ENCODE results near the gene AGBL4. TPM values are rescaled to one million over a fixed set of nuclear protein-coding genes. Genes with fewer than 3 reads are reported as not detected.

AGBL4 gene
- total RNA-seq, 3 donors from 2014 or later: 0.46 to 0.57 TPM; not detected in 1

- intact Hi-C loops (cut with DNase I, micrococcal nuclease): no loop called here
- Histone ChIP-seq H3K36me3 (ENCODE audit: low read depth) (no peaks in the 10 kb centered on the region), H3K9me3 (no peaks in the 10 kb centered on the region), H3K4me1 (ENCODE audit: low read depth) (no peaks in the 10 kb centered on the region), H3K4me3 (no peak overlapping the region)
- TF ChIP-seq CTCF (IDR thresholded peaks at IDR 0.05): no peak
- DNase-seq (no peak), ATAC-seq (no peak)
These were observed 798.3 kb downstream of the AGBL4 start for GRCh38 chr1:49225464-49225863.

GRCh38 chr1:49213301-49213700, 810.5 kb downstream of the AGBL4 start:
- intact Hi-C loops (cut with DNase I, micrococcal nuclease): no loop called here
- no peak overlapping the region for H3K4me3 ChIP-seq
- H3K9me3 ChIP-seq: peaks cover 4% of the 10 kb centered on the region
- ATAC-seq: no peak
- no peak for TF ChIP-seq CTCF (IDR thresholded peaks at IDR 0.05)
- no peaks in the 10 kb centered on the region for H3K36me3 ChIP-seq (ENCODE audit: low read depth)
- H3K4me1 ChIP-seq (ENCODE audit: low read depth): no peaks in the 10 kb centered on the region
- no peak for DNase-seq

- Histone ChIP-seq H3K4me3 (no peak overlapping the region), H3K36me3 (ENCODE audit: low read depth) (no peaks in the 10 kb centered on the region), H3K4me1 (ENCODE audit: low read depth) (no peaks in the 10 kb centered on the region), H3K9me3 (no peaks in the 10 kb centered on the region)
- intact Hi-C loops (cut with DNase I, micrococcal nuclease): no loop called here
- ATAC-seq: no peak
- DNase-seq: no peak
- no peak for TF ChIP-seq CTCF (IDR thresholded peaks at IDR 0.05)
These were observed 815.0 kb downstream of the AGBL4 start for GRCh38 chr1:49208712-49209111.

- ATAC-seq (no peak), DNase-seq (no peak)
- intact Hi-C loops (cut with DNase I, micrococcal nuclease): no loop called here
- peaks cover 6% of the 10 kb centered on the region for H3K9me3 ChIP-seq
- no peaks in the 10 kb centered on the region for H3K4me1 ChIP-seq (ENCODE audit: low read depth)
- H3K4me3 ChIP-seq: no peak overlapping the region
- H3K36me3 ChIP-seq (ENCODE audit: low read depth): no peaks in the 10 kb centered on the region
- no peak for TF ChIP-seq CTCF (IDR thresholded peaks at IDR 0.05)
These were observed 819.0 kb downstream of the AGBL4 start for GRCh38 chr1:49204720-49205119.

GRCh38 chr1:49200738-49201137, 823.0 kb downstream of the AGBL4 start:
- Histone ChIP-seq H3K9me3 (peaks cover 16% of the 10 kb centered on the region), H3K36me3 (ENCODE audit: low read depth) (no peaks in the 10 kb centered on the region), H3K4me1 (ENCODE audit: low read depth) (no peaks in the 10 kb centered on the region), H3K4me3 (no peak overlapping the region)
- DNase-seq: no peak
- intact Hi-C loops (cut with DNase I, micrococcal nuclease): no loop called here
- no peak for ATAC-seq
- TF ChIP-seq CTCF (IDR thresholded peaks at IDR 0.05): no peak

- DNase-seq (no peak), ATAC-seq (no peak)
- intact Hi-C loops (cut with DNase I, micrococcal nuclease): no loop called here
- H3K9me3 ChIP-seq: peaks cover 26% of the 10 kb centered on the region
- no peaks in the 10 kb centered on the region for H3K4me1 ChIP-seq (ENCODE audit: low read depth)
- H3K36me3 ChIP-seq (ENCODE audit: low read depth): no peaks in the 10 kb centered on the region
- no peak overlapping the region for H3K4me3 ChIP-seq
- no peak for TF ChIP-seq CTCF (IDR thresholded peaks at IDR 0.05)
These were observed 824.2 kb downstream of the AGBL4 start for GRCh38 chr1:49199564-49199963.
